GM12878 (cell line): ENCODE measurements around the gene USP10. TPM values are rescaled to one million over a fixed set of nuclear protein-coding genes. Genes with fewer than 3 reads are reported as not detected.

Experiments used
- ATAC-seq: fragments of 200-7000 bp; cut with Tn5 transposase; 3 replicates; pipeline ENCODE4 v1.9.1; 2020; ENCODE audit warnings: mild to moderate bottlenecking, moderate library complexity
- BruUV-seq: library from RNA; stranded (reverse); fragments of 400-500 nt; replicated peaks from 2 replicates; lab custom pipeline; 2021; lab: Mats Ljungman, UMichigan
- CTCF ChIA-PET: fragments of 300-600 bp; sonication (Branson Sonifier 250); formaldehyde crosslinking; extraction: SDS; loops from one replicate; lab custom pipeline; 2021; ENCODE audit warnings: inconsistent platforms; lab: Yijun Ruan, JAX
- POLR2A ChIA-PET: fragments of 350-600 bp; formaldehyde crosslinking; extraction: SDS; loops from one replicate; lab custom pipeline; 2021; ENCODE audit warnings: inconsistent platforms; lab: Charles Lee
- RAD21 ChIA-PET: fragments of 300-600 bp; sonication (Branson Sonifier 250); formaldehyde crosslinking; loops from one replicate; lab custom pipeline; 2023; ENCODE audit warnings: antibody characterized with exemption; ENCODE audit not compliant: unreplicated experiment; lab: Charles Lee
- SMC1A ChIA-PET: fragments of 300-600 bp; sonication (Branson Sonifier 250); formaldehyde crosslinking; loops from one replicate; lab custom pipeline; 2023; ENCODE audit not compliant: unreplicated experiment, uncharacterized antibody; lab: Charles Lee
- DNase-seq: peaks from one replicate; pipeline ENCODE4 v3.0.0-alpha.2; 2011; ENCODE audit warnings: low read depth, low spot score
- FAIRE-seq: peaks from 3 replicates; lab custom pipeline; 2011; peaks lifted over from hg19 to GRCh38; lab: Jason Lieb, UNC
- H2AFZ ChIP-seq: 2 replicates; pipeline ENCODE4 v1.6.0; 2011; ENCODE audit warnings: low read depth, low read length, control low read depth; ENCODE audit not compliant: control insufficient read depth
- H3K27ac ChIP-seq: 2 replicates; pipeline ENCODE4 v1.5.1; 2011; ENCODE audit warnings: control low read depth; ENCODE audit not compliant: control insufficient read depth, insufficient read depth
- H3K27me3 ChIP-seq, 2 experiments: replicated peaks in 1 of 2; 2 replicates each; pipeline versions ENCODE4 v1.6.0 to v1.6.1; 2011; ENCODE audit warnings: low read length in 1 of 2; ENCODE audit not compliant: control insufficient read depth in 2 of 2, insufficient read depth in 2 of 2
- H3K36me3 ChIP-seq, 2 experiments: 2 replicates each; pipeline ENCODE4 v1.5.1; 2011; ENCODE audit warnings: low read length in 1 of 2; ENCODE audit not compliant: control insufficient read depth in 2 of 2, insufficient read depth in 2 of 2
- H3K4me1 ChIP-seq: 2 replicates; pipeline ENCODE4 v1.6.1; 2011; ENCODE audit warnings: mild to moderate bottlenecking, low read length, moderate library complexity, mixed read lengths; ENCODE audit not compliant: control insufficient read depth, insufficient read depth
- H3K4me2 ChIP-seq: 2 replicates; pipeline ENCODE4 v1.6.0; 2011; ENCODE audit warnings: control low read depth; ENCODE audit not compliant: control insufficient read depth, insufficient read depth
- H3K4me3 ChIP-seq: fragments of 200-600 bp; sonication (generic); 2 replicates; pipeline ENCODE4 v1.5.1; 2016
- H3K79me2 ChIP-seq: 2 replicates; pipeline ENCODE4 v1.6.0; 2011; ENCODE audit warnings: low read length; ENCODE audit not compliant: control insufficient read depth, insufficient read depth
- H3K9ac ChIP-seq: 2 replicates; pipeline ENCODE4 v1.8.0; 2011; ENCODE audit warnings: low read length, control low read depth, mixed read lengths; ENCODE audit not compliant: control insufficient read depth, insufficient read depth
- H3K9me3 ChIP-seq: replicated peaks from 3 replicates; pipeline ENCODE4 v1.5.1; 2011; ENCODE audit warnings: mild to moderate bottlenecking, low read length; ENCODE audit not compliant: control insufficient read depth, insufficient read depth
- H4K20me1 ChIP-seq: 2 replicates; pipeline ENCODE4 v1.6.0; 2011; ENCODE audit not compliant: control insufficient read depth, insufficient read depth
- WGBS: methylation state at CpG from one replicate; pipeline ENCODE4 v1.1.6; 2016; ENCODE audit warnings: low lambda C conversion rate; ENCODE audit not compliant: insufficient replicate concordance, insufficient coverage; ENCODE audit errors: missing lambda C conversion rate; 5-methylcytosine and 5-hydroxymethylcytosine counted together
- in situ Hi-C: fragments of 300-500 bp; cut with MboI; formaldehyde crosslinking; loops from 9 replicates; pipeline ENCODE4 v1.14.3; 2018; ENCODE audit warnings: mixed read lengths
- intact Hi-C: fragments of 100-400 bp; cut with micrococcal nuclease; formaldehyde crosslinking; loops from one replicate; pipeline ENCODE4 v1.14.2; 2022; ENCODE audit not compliant: unreplicated experiment
- polyA plus RNA-seq, 11 experiments: library from polyadenylated mRNA; depleted of rRNA in 4 of 11; unstranded in 6 of 11; stranded (reverse) in 5 of 11; fragments of >200 nt; fragmentation: Nextera tagmentation in 4 of 11; fragmentation: Illumina TruSeq in 1 of 11; extraction: Ambion mirVana in 4 of 11; extraction: Trizol in 1 of 11; gene quantifications; 1 replicate in 1 of 11; 2 replicates in 10 of 11; pipeline versions ENCODE4 v1.2.1 to v1.2.3, GENCODE V29; 2011 to 2016; ENCODE audit warnings: inconsistent platforms in 2 of 11, missing spikeins in 2 of 11, low read depth in 1 of 11
- total RNA-seq, 4 experiments: library from RNA; depleted of rRNA in 3 of 4; stranded (reverse); fragments of >200 nt in 3 of 4; fragmentation: Illumina TruSeq in 1 of 4; extraction: Trizol in 1 of 4; gene quantifications; 2 replicates each; pipeline versions ENCODE4 v1.2.1 to v1.2.3, GENCODE V29; 2013 to 2021
- TF ChIP-seq, protein P1 (sequence below): fragments of 450-650 bp; formaldehyde crosslinking; IDR thresholded peaks from 2 replicates; pipeline ENCODE4 v1.4.0; 2020; ENCODE audit warnings: mild to moderate bottlenecking, moderate library complexity

Gene USP10
- total and polyA plus RNA-seq, 10 of the 15 experiments (the other 5 are each of a cell fraction or from before 2014, with no cell fraction given): 46.1 to 160 (median 105) TPM

DNA sequence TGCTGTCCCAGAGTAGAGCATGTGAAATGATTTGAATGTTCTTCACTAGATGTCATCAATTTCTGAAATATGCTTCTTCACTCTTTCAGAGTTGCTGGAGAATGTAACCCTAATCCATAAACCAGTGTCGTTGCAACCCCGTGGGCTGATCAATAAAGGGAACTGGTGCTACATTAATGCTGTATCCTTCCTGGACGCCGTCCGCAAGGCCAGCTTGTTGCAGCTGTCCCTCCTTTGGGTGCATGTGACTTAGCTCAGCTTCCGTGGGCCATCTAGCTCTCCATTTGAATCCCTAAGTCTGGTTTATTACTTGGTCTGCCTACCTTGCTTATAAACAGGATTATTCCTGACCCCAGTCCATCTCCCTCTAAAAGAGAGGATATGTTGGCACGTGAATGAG lies 58.8 kb downstream of the USP10 start:
- FAIRE-seq (no peak), ATAC-seq (no peak), DNase-seq (no peak)
- in situ Hi-C loops: no loop called here
- CTCF ChIA-PET: interaction anchor here (1.2 to 11.6 kb wide), 5 partner anchors 10 to 212 kb away, joined by 3 to 170 read pairs (median 12); no protein-coding TSS in a partner anchor
- Histone ChIP-seq H3K27me3 (no peaks in the 10 kb centered on the region), H3K9ac (no peak overlapping the region), H4K20me1 (peaks cover 8% of the 10 kb centered on the region), H3K4me2 (no peak overlapping the region), H3K27ac (no peak overlapping the region), H2AFZ (no peak overlapping the region), H3K36me3 (peaks cover 17 to 35% of the 10 kb centered on the region in 2 experiments), H3K79me2 (peaks cover 38% of the 10 kb centered on the region), H3K4me3 (no peak overlapping the region), H3K4me1 (peaks cover 15% of the 10 kb centered on the region), H3K9me3 (no peaks in the 10 kb centered on the region)
- SMC1A ChIA-PET: interaction anchor here (1.5 to 11.2 kb wide), 3 partner anchors 10 to 212 kb away, joined by 4 to 142 read pairs (median 6); no protein-coding TSS in a partner anchor
- 79% methylated on average over 7 of the region's 7 CpGs for WGBS
- TF ChIP-seq, protein P1, sequence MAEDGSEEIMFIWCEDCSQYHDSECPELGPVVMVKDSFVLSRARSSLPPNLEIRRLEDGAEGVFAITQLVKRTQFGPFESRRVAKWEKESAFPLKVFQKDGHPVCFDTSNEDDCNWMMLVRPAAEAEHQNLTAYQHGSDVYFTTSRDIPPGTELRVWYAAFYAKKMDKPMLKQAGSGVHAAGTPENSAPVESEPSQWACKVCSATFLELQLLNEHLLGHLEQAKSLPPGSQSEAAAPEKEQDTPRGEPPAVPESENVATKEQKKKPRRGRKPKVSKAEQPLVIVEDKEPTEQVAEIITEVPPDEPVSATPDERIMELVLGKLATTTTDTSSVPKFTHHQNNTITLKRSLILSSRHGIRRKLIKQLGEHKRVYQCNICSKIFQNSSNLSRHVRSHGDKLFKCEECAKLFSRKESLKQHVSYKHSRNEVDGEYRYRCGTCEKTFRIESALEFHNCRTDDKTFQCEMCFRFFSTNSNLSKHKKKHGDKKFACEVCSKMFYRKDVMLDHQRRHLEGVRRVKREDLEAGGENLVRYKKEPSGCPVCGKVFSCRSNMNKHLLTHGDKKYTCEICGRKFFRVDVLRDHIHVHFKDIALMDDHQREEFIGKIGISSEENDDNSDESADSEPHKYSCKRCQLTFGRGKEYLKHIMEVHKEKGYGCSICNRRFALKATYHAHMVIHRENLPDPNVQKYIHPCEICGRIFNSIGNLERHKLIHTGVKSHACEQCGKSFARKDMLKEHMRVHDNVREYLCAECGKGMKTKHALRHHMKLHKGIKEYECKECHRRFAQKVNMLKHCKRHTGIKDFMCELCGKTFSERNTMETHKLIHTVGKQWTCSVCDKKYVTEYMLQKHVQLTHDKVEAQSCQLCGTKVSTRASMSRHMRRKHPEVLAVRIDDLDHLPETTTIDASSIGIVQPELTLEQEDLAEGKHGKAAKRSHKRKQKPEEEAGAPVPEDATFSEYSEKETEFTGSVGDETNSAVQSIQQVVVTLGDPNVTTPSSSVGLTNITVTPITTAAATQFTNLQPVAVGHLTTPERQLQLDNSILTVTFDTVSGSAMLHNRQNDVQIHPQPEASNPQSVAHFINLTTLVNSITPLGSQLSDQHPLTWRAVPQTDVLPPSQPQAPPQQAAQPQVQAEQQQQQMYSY (CRISPR knock-in tag): no peak
- intact Hi-C loops: loop anchor here (1.0 to 10.0 kb wide), 2 partner anchors 136 to 212 kb away; no protein-coding TSS in a partner anchor
- RAD21 ChIA-PET: no interaction called here
- BruUV-seq: no TSS peak
- POLR2A ChIA-PET: interaction anchor here (1.1 kb wide), 1 partner anchor 193 kb away, joined by 3 read pairs; no protein-coding TSS in a partner anchor
